HTR-8/SVneo (cell line): Measurements from ENCODE around the gene PAFAH1B2.

Source experiments
- DNase-seq: peaks from one replicate; pipeline ENCODE4 v3.0.0; 2011; ENCODE audit warnings: low spot score, mixed read lengths; ENCODE audit not compliant: insufficient read length
- FAIRE-seq: peaks from 2 replicates; lab custom pipeline; 2011; peaks lifted over from hg19 to GRCh38; lab: Jason Lieb, UNC

The PAFAH1B2 gene

GRCh38 chr11:117218133-117218915, 74.2 kb downstream of the PAFAH1B2 start:
- DNase-seq: no peak
- FAIRE-seq: no peak

DNA sequence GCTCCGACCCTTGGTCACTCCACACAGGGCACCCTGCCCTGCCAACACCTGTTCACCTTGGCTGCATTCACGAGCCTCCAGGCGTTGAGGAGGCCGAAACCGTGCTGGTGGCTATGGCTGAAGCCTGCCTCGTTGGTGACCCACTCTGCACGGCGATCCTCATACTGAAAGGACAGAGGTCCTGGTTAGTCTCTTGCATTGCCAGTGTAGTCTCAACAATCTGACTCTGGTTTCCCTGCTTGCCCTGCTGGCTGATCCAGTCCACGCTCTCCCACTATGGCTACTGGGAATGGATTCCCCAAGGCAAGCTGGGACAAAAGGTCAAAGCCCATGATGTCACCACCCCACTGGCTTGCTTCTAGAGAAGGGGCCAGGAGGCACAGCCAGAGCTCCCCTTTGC, 74.9 kb downstream of the PAFAH1B2 start:
- FAIRE-seq (no peak), DNase-seq (no peak)

GRCh38 chr11:117219455-117219854, 75.4 kb downstream of the PAFAH1B2 start:
- no peak for DNase-seq
- FAIRE-seq: no peak

DNA sequence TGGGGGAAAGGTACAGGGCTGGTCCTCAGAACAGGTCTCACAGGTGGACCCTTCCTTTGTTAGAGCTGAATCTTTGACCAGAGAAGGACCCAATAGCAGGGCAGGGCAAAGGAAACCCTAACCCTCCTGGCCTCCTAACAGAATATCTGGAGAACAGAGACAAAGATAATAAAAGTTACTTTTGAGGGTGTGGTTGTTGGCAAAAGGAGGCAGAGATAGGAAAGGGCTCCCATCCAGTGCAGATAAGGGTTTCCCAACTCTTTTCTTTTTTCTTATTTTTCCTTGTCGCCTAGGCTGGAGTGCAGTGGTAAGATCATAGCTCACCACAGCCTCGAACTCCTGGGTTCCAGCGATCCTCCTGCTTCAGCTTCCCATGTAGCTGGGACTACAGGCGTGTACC, 75.9 kb downstream of the PAFAH1B2 start:
- DNase-seq: no peak
- no peak for FAIRE-seq

DNA sequence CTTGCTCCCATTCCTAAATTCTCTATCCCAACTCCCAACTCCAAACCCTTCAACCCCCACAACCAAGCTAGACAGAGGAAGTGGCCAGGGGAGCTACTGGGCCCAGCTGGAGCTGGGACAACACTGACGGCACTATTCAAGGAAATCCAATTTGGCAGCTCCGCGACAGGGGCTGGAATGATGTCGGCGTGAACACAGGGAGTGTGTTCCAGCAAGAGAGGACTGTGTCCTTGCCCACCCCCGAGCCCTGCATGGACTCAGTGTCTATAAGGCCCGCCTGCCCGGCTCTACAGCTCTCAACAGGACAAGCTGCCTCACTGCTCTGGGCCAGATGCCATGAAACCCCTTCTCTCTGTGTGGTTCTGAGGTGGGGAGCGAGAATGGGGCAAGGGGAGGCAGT, 76.5 kb downstream of the PAFAH1B2 start:
- FAIRE-seq (no peak), DNase-seq (no peak)

DNA sequence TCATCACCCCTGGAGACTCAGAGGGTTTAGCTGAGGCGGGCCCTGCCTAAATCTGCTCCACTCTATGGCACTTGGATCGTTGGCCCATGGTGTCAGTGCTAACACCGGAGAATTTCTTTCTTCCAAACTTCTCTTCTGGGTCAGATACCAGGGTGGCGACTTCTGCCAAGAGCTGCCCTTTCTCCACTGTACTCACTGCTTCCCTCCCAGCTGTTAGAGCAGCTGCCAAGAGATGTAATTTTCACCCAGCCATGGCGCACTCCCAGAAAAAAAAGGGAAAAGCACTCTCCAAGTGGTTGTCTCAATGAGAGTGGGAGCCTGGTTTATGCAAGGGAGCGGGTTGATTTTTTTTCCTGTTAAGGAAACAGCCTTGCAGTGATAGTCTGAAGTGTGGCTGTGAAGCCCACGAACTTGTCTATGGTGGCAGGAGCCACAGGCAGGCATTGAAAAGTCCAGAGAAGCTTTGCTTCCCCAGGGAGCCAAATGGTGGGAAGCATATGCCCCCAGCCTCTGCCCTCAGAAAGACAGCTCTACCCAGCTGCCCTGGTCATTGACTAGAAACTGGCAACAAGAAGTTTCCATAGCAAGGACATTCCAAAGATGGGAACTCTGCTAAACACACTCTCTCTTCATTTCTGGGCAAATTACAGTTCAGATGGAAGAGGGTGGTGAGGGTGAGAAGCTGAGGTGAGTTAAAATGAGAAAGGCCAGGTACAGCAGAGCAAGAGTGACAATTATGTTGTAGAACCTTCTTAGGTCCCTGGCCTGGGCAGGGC, 77.1 kb downstream of the PAFAH1B2 start:
- FAIRE-seq (no peak), DNase-seq (no peak)

GRCh38 chr11:117221775-117222517, 77.9 kb downstream of the PAFAH1B2 start:
- DNase-seq: no peak

GRCh38 chr11:117222991-117223740, 79.1 kb downstream of the PAFAH1B2 start:
- DNase-seq: no peak
- no peak for FAIRE-seq

More at GRCh38 chr11:117221775-117222517, 77.9 kb downstream of the PAFAH1B2 start:
- no peak for FAIRE-seq

GRCh38 chr11:117223741-117224689, 79.9 kb downstream of the PAFAH1B2 start:
- no peak for DNase-seq
- FAIRE-seq: no peak

DNA sequence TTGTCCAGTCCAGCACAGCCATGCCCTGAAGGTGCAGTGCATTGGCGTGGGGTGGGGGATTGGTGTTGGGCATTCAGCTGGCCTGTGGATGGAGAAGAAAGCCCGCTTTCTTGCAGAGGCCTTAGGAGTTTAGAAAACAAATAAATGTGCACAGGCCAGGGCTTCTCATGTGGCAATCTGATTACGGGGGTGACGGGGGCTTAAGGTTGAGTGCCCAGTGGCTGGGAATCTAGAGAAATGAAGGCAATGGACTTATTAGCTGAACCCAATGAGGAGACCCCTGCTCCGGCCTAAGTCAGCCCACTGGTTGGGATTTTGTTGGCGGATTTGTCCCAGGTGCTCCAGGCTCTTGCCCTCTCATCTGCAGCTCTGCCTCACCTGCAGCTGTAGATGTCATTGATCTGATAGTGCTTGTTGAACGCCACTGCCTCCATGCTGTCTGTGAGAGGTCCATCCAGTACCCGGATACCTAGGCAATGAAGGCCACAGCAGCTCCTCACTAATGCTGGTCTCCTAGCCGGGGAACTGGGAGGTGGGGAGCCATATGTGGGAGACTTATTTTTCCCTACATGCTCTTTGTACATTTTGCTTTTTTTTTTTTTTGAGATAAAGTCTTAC, 81.6 kb downstream of the PAFAH1B2 start:
- no peak for DNase-seq
- FAIRE-seq: no peak
